Measurements from ENCODE around the gene ARL16. TPM values are rescaled to one million over a fixed set of nuclear protein-coding genes. Genes with fewer than 3 reads are reported as not detected.

Gene ARL16
- total RNA-seq, 1 experiment from 2014 or later = 49.8 TPM

GRCh38 chr17:81648707-81649085 lies 34.9 kb downstream of the ARL16 start:
- Histone ChIP-seq H3K4me1 (no peaks in the 10 kb centered on the region), H3K27me3 (replicated peaks; ENCODE audit: control insufficient read depth, insufficient read depth, low read length) (no peaks in the 10 kb centered on the region), H3K4me3 (ENCODE audit: low read depth, low read length) (no peak overlapping the region), H3K36me3 (ENCODE audit: control insufficient read depth, insufficient read depth, low read length) (no peaks in the 10 kb centered on the region), H3K9me3 (peaks cover 10% of the 10 kb centered on the region)
- no TSS peak for BruUV-seq (replicated peaks)
- Mint-ChIP-seq H3K27ac (ENCODE audit: unreplicated experiment) (no peak overlapping the region), H3K27me3 (ENCODE audit: insufficient read depth, unreplicated experiment) (no peaks in the 10 kb centered on the region), H3K4me3 (ENCODE audit: unreplicated experiment) (no peak overlapping the region), H3K9me3 (ENCODE audit: unreplicated experiment) (no peaks in the 10 kb centered on the region), H3K4me1 (ENCODE audit: low read depth, unreplicated experiment) (peaks cover 6% of the 10 kb centered on the region), H3K36me3 (ENCODE audit: insufficient read depth, unreplicated experiment) (no peaks in the 10 kb centered on the region)
- ChIA-PET CTCF (interaction anchor here (0.6 kb wide), 1 partner anchor 43 kb away, joined by 3 read pairs; no protein-coding TSS in a partner anchor), POLR2A (no interaction called here)
- no peak for DNase-seq
- intact Hi-C loops (cut with micrococcal nuclease; ENCODE audit: unreplicated experiment) = no loop called here
- TF ChIP-seq CTCF (IDR thresholded peaks at IDR 0.05; ENCODE audit: insufficient read depth in 1 of 2, low read depth in 1 of 2, low read length in 1 of 2, severe bottlenecking in 1 of 2, unreplicated experiment in 1 of 2) = no peak

- CTCF ChIA-PET = interaction anchor here (0.6 kb wide), 1 partner anchor 44 kb away, joined by 3 read pairs; no protein-coding TSS in a partner anchor
- POLR2A ChIA-PET = no interaction called here
- TF ChIP-seq CTCF (IDR thresholded peaks at IDR 0.05; ENCODE audit: insufficient read depth in 1 of 2, low read depth in 1 of 2, low read length in 1 of 2, severe bottlenecking in 1 of 2, unreplicated experiment in 1 of 2) = no peak
- intact Hi-C loops (cut with micrococcal nuclease; ENCODE audit: unreplicated experiment) = no loop called here
- Mint-ChIP-seq H3K4me3 (ENCODE audit: unreplicated experiment) (no peak overlapping the region), H3K9me3 (ENCODE audit: unreplicated experiment) (no peaks in the 10 kb centered on the region), H3K27ac (ENCODE audit: unreplicated experiment) (no peak overlapping the region), H3K27me3 (ENCODE audit: insufficient read depth, unreplicated experiment) (no peaks in the 10 kb centered on the region), H3K36me3 (ENCODE audit: insufficient read depth, unreplicated experiment) (no peaks in the 10 kb centered on the region), H3K4me1 (ENCODE audit: low read depth, unreplicated experiment) (peaks cover 6% of the 10 kb centered on the region)
- Histone ChIP-seq H3K36me3 (ENCODE audit: control insufficient read depth, insufficient read depth, low read length) (no peaks in the 10 kb centered on the region), H3K27me3 (replicated peaks; ENCODE audit: control insufficient read depth, insufficient read depth, low read length) (no peaks in the 10 kb centered on the region), H3K4me3 (ENCODE audit: low read depth, low read length) (no peak overlapping the region), H3K4me1 (no peaks in the 10 kb centered on the region), H3K9me3 (peaks cover 10% of the 10 kb centered on the region)
- DNase-seq = no peak
- no TSS peak for BruUV-seq (replicated peaks)
Observed at GRCh38 chr17:81648013-81648706, 35.4 kb downstream of the ARL16 start.

- ChIA-PET POLR2A (interaction anchor here (0.7 kb wide), 1 partner anchor 20 kb away, joined by 3 read pairs; no protein-coding TSS in a partner anchor), CTCF (no interaction called here)
- Histone ChIP-seq H3K4me1 (no peaks in the 10 kb centered on the region), H3K4me3 (ENCODE audit: low read depth, low read length) (no peak overlapping the region), H3K9me3 (peaks cover 10% of the 10 kb centered on the region), H3K36me3 (ENCODE audit: control insufficient read depth, insufficient read depth, low read length) (no peaks in the 10 kb centered on the region), H3K27me3 (replicated peaks; ENCODE audit: control insufficient read depth, insufficient read depth, low read length) (no peaks in the 10 kb centered on the region)
- Mint-ChIP-seq H3K36me3 (ENCODE audit: insufficient read depth, unreplicated experiment) (no peaks in the 10 kb centered on the region), H3K27ac (ENCODE audit: unreplicated experiment) (no peak overlapping the region), H3K9me3 (ENCODE audit: unreplicated experiment) (no peaks in the 10 kb centered on the region), H3K4me1 (ENCODE audit: low read depth, unreplicated experiment) (peaks cover 6% of the 10 kb centered on the region), H3K4me3 (ENCODE audit: unreplicated experiment) (no peak overlapping the region), H3K27me3 (ENCODE audit: insufficient read depth, unreplicated experiment) (no peaks in the 10 kb centered on the region)
- BruUV-seq (replicated peaks) = no TSS peak
- intact Hi-C loops (cut with micrococcal nuclease; ENCODE audit: unreplicated experiment) = no loop called here
- DNase-seq = no peak
- TF ChIP-seq CTCF (IDR thresholded peaks at IDR 0.05; ENCODE audit: insufficient read depth in 1 of 2, low read depth in 1 of 2, low read length in 1 of 2, severe bottlenecking in 1 of 2, unreplicated experiment in 1 of 2) = no peak
Observed at GRCh38 chr17:81647640-81648012, 36.0 kb downstream of the ARL16 start.
